H1 (cell line): Measurements from ENCODE around the gene IDUA. TPM values are rescaled to one million over a fixed set of nuclear protein-coding genes. Genes with fewer than 3 reads are reported as not detected.

Experiments used
- USF2 ChIP-seq: IDR thresholded peaks from 2 replicates; pipeline ENCODE4 v1.6.1; 2011; ENCODE audit warnings: low read length, improper control_type of control experiment
- polyA plus RNA-seq, 7 experiments: library from polyadenylated mRNA; depleted of rRNA in 3 of 7; stranded (reverse) in 5 of 7; unstranded in 2 of 7; fragments of >200 nt in 5 of 7; fragments of 200-250 nt in 2 of 7; gene quantifications; 1 replicate in 5 of 7; 2 replicates in 1 of 7; 4 replicates in 1 of 7; pipeline versions ENCODE4 v1.2.1 to v1.2.3, GENCODE V29; 2011 to 2013; ENCODE audit warnings: missing spikeins in 2 of 7, mixed read lengths in 2 of 7
- total RNA-seq: library from RNA; stranded (reverse); fragmentation: NEBNext Ultra II Directional; extraction: Animal tissue kit (Norgen Biotek cat#: 25700); gene quantifications from 2 replicates; pipeline ENCODE4 v1.2.1, GENCODE V29; 2021

The IDUA gene
- total and polyA plus RNA-seq, 2 of the 8 experiments (the other 6 are each of a cell fraction or from before 2014, with no cell fraction given): 2.8 to 4.8 TPM

GRCh38 chr4:973431-974397 is 13.1 kb upstream of the IDUA start, which contains the start of gene DGKQ (continued):
- TF ChIP-seq USF2: no peak
